T-helper 17 cell (primary cell): ENCODE data around the gene SREBF2. TPM values are rescaled to one million over a fixed set of nuclear protein-coding genes. Genes with fewer than 3 reads are reported as not detected.
A peak's percentile ranks its signal among the peaks of the same experiment; 100 is the strongest.

Experiments used
- ATAC-seq: fragments of 150-1000 bp; cut with Tn5 transposase; 2 replicates; pipeline ENCODE4 v1.10.0; 2021; ENCODE audit warnings: mild to moderate bottlenecking, moderate library complexity
- DNase-seq, 3 donors: peaks; one replicate each; pipeline versions ENCODE4 v3.0.0 to v3.0.0-alpha.2; 2020 to 2021
- H3K9me3 ChIP-seq: one replicate; pipeline ENCODE4 v1.7.0; 2013; ENCODE audit warnings: low read length, mild to moderate bottlenecking; ENCODE audit not compliant: control insufficient read depth, poor library complexity, severe bottlenecking
- H3K27ac Mint-ChIP-seq: one replicate; pipeline ENCODE4 v1.8.0; 2022; ENCODE audit warnings: mild to moderate bottlenecking, moderate library complexity, mixed read lengths
- H3K27me3 Mint-ChIP-seq: one replicate; pipeline ENCODE4 v1.8.0; 2022; ENCODE audit warnings: mixed read lengths
- H3K36me3 Mint-ChIP-seq: one replicate; pipeline ENCODE4 v1.8.0; 2022; ENCODE audit warnings: low read depth, mixed read lengths
- H3K4me1 Mint-ChIP-seq: one replicate; pipeline ENCODE4 v1.8.0; 2022; ENCODE audit warnings: mild to moderate bottlenecking, mixed read lengths
- H3K4me3 Mint-ChIP-seq: one replicate; pipeline ENCODE4 v1.8.0; 2022; ENCODE audit warnings: mild to moderate bottlenecking, moderate library complexity, mixed read lengths
- total RNA-seq, 4 donors: library from RNA in 2 of 4; stranded (reverse) in 2 of 4; gene quantifications; one replicate each; pipeline ENCODE4 v1.2.3 and lab custom pipeline; 2022 to 2026

Gene SREBF2
- total RNA-seq, 2 donors from 2014 or later = 102 to 106 TPM

DNA sequence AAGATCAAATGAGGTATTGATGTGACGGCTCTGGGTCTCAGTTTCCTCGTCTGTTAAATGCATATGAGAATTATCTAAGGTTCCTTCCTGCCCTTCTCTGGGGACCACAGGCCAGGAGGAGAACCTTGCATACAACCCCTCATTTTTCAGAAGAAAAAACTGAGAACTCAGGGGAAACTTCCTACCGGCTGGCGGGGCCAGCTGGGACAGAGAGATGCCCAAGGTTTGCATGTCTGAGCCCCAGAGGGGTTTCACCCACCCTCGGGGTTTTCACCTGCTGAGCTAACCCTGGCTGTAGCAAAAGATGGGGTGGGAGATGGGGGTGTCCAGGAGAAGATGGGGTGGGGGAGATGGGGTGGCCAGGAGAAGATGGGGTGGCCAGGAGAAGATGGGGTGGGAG, 89.4 kb downstream of the SREBF2 start:
- no peak overlapping the region for H3K4me3 Mint-ChIP-seq

DNA sequence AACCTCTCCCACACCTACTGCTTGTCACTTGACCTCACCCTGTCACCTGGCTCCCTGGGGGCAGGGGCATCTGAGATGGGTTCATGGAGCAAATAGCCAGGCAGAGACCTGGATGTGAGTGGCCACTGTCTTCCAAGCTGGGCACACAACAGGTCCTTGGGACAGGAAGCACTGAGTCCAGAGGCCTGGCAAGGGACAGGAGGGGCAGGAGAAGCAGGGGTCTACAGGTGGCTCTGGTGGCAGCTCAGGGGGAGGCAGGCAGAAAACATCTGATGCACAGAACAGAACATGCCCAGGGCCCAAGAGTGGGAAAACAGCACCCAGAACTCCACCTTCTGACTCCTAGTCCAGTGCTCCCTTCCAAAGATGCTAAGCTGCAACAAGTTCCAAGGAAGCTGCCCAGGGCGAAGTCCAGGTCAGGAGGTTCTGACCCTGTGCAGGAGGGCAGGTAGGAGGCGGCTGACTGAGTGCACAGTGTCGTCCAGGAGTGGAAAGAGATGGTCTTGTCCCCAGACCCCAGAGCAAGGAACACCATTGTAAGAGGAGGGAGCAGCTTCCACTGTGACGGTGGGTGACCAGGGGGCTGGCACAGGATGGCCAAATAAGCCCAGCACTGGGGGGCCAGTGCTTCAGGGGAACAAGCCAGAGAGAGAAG, 90.2 kb downstream of the SREBF2 start:
- Mint-ChIP-seq H3K4me1 (peaks cover 17% of the 10 kb centered on the region), H3K27me3 (no peaks in the 10 kb centered on the region), H3K4me3 (peak overlapping the region; percentile 31), H3K36me3 (no peaks in the 10 kb centered on the region), H3K27ac (no peak overlapping the region)
- H3K9me3 ChIP-seq = no peaks in the 10 kb centered on the region
- ATAC-seq (no peak), DNase-seq (no peak)

More for the DNA sequence above, 89.4 kb downstream of the SREBF2 start:
- H3K9me3 ChIP-seq = no peaks in the 10 kb centered on the region
- H3K27ac Mint-ChIP-seq = no peak overlapping the region
- DNase-seq = no peak
- ATAC-seq = no peak
- H3K4me1 Mint-ChIP-seq = peaks cover 13% of the 10 kb centered on the region
- no peaks in the 10 kb centered on the region for H3K27me3 Mint-ChIP-seq
- no peaks in the 10 kb centered on the region for H3K36me3 Mint-ChIP-seq

DNA sequence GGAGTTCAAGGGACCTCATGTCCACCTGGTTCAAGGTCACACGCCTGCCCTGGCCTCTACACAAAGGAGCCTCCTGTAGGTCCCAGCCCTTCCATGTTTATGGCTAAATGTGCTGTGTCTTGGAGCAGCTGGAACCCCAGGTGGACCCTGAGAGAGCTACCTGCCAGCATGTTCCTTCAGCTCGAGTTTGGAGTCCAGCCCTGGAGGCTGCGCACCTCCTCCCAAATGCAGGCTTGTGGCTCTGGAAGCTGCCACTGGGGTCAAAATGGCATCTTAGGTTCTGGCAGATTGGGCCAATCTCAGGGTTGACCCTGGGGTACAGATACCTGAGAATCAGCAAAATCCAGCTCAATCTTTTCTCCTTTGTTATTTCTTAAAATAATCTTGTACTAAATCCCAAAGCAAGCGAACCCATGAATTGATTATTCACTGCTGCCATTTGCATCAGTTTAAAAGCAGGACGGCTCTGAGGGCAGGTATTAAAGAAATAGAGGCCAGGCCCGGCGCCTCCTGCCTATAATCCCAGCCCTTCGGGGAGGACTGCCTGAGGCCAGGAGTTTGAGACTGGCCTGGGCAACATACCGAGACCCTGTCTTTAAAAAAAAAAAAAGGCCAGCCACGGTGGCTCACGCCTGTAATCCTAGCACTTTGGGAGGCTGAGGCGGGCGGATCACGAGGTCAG, 90.8 kb downstream of the SREBF2 start:
- Mint-ChIP-seq H3K4me3 (no peak overlapping the region), H3K4me1 (peaks cover 21% of the 10 kb centered on the region), H3K27ac (no peak overlapping the region), H3K27me3 (no peaks in the 10 kb centered on the region), H3K36me3 (no peaks in the 10 kb centered on the region)
- ATAC-seq = no peak
- no peaks in the 10 kb centered on the region for H3K9me3 ChIP-seq
- DNase-seq = no peak

DNA sequence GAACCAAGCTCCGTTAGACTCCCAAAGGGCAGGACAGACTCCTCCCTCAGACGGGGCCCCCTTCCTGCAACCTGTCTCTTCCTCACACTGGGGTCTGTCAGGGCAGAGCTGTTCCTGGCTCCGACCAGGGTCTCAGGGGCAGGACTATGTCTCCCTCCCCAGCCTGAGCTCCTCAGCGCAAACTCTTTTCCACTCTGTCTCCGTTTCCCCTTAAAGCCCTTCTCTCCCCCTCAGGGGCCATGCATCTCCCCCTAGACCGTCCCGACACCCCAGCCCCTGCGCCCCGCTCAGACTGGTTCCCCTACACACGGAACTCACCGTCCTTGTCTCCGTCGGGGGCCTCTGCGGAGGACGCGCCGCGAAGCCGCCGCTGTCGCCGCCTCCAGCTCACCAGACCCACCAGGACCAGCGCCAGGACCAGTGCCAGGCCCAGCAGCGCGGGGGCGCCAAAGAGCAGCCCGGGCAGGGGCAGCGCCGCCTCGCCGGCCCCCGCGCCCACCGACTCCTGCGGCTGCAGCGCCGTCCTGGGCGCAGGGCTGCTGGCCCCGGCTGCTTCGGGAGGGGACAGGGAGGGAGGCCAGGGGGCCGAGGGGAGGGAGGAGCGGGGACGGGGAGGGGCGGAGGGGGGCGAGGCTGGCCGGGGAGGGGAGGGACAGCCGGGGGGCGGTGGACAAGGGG, 93.0 kb downstream of the SREBF2 start:
- Mint-ChIP-seq H3K4me1 (peaks cover 14% of the 10 kb centered on the region), H3K36me3 (no peaks in the 10 kb centered on the region), H3K4me3 (peak overlapping the region; percentile 87), H3K27ac (no peak overlapping the region), H3K27me3 (no peaks in the 10 kb centered on the region)
- DNase-seq = peak; percentile 71 to 82 (median 73)
- peak; percentile 83 for ATAC-seq
- no peaks in the 10 kb centered on the region for H3K9me3 ChIP-seq

DNA sequence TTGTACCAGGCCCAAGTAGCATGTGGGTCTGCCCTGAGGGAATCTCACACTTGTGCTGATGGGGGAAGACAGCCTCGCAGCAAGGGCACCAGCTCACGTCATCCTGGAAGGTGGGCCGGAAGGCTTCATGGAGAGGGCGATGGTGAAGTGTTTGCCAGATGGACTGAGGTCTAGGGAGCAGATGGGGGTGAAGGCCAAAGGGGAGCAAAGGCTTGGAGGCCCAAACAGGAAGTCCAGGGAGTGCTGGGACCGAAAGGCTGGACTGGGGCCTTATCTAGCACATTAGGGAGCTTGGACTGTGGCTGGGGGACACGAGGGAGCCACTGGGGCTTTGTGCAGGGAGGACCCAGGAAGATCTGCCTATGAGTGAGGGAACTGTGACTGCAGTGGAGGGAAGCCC, 94.9 kb downstream of the SREBF2 start:
- no peaks in the 10 kb centered on the region for H3K36me3 Mint-ChIP-seq
- no peaks in the 10 kb centered on the region for H3K27me3 Mint-ChIP-seq
- peak overlapping the region; percentile 85 for H3K4me3 Mint-ChIP-seq
- peak overlapping the region; percentile 89 for H3K27ac Mint-ChIP-seq
- DNase-seq (no peak), ATAC-seq (no peak)
- no peaks in the 10 kb centered on the region for H3K9me3 ChIP-seq
- peaks cover 14% of the 10 kb centered on the region for H3K4me1 Mint-ChIP-seq

DNA sequence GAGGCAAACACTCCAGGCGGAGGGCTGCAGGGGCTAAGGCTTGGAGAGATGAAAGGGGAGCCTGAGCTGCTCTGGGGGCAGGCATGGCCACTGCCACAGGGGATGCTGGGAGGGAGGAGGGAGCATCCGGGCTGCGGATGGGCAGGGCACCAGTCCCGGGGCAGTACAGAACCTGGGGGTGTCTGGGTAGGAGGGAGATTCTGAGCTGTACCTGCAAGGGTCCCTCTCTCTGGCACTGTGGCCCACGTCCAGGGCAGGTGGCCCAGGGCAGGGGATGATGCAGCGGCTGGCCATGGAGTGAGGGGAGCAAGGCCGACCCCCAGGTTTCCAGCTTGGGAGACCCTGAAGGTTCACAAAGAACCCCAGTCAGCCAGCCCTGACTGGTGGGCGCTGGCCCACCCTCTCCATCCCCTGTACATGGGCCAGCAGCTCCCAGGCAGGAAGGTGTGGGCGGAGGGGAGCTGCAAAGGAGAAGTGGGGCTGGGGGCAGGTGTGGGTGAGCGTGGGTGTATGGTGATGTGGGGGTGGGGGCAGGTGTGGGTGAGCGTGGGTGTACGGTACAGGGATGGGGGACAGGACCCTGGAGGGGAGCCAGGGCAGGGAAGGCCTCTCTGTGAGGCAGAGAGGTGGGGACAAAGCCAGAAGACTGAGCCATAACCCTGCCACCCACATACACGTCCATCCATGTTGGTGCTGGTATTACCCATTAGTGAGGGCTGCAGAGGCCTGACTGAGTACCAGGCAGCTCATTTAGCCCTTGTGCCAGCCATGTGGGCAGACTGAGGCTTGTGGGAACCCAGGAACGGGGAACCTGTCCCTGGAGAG, 95.9 kb downstream of the SREBF2 start:
- DNase-seq = no peak
- Mint-ChIP-seq H3K27me3 (no peaks in the 10 kb centered on the region), H3K36me3 (no peaks in the 10 kb centered on the region), H3K4me1 (peaks cover 15% of the 10 kb centered on the region), H3K27ac (peak overlapping the region; percentile 89), H3K4me3 (peak overlapping the region; percentile 49)
- ATAC-seq = no peak
- no peaks in the 10 kb centered on the region for H3K9me3 ChIP-seq

DNA sequence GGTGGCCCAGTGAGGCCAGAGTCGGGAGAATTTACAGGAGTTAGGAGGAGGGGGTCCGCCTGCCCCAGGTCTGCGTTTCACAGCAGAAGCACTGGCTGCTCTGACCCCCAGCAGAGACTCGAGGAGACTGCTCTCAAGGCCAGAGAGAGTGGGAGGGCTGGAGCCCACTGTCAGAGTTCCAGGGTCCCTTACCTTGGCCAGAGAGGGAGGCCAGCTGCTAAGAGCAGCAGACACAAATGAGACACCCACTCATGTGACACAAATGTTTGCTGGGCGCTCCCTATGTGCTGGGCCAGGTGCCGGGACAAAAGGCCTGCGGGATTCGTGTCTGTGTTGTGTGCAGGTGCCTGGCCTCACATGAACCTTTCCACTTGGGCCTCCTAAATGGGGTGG, 96.5 kb downstream of the SREBF2 start:
- DNase-seq (no peak), ATAC-seq (no peak)
- H3K27me3 Mint-ChIP-seq = no peaks in the 10 kb centered on the region
- H3K9me3 ChIP-seq = no peaks in the 10 kb centered on the region
- H3K4me1 Mint-ChIP-seq = peaks cover 15% of the 10 kb centered on the region
- no peaks in the 10 kb centered on the region for H3K36me3 Mint-ChIP-seq
- H3K4me3 Mint-ChIP-seq = no peak overlapping the region
- H3K27ac Mint-ChIP-seq = no peak overlapping the region

DNA sequence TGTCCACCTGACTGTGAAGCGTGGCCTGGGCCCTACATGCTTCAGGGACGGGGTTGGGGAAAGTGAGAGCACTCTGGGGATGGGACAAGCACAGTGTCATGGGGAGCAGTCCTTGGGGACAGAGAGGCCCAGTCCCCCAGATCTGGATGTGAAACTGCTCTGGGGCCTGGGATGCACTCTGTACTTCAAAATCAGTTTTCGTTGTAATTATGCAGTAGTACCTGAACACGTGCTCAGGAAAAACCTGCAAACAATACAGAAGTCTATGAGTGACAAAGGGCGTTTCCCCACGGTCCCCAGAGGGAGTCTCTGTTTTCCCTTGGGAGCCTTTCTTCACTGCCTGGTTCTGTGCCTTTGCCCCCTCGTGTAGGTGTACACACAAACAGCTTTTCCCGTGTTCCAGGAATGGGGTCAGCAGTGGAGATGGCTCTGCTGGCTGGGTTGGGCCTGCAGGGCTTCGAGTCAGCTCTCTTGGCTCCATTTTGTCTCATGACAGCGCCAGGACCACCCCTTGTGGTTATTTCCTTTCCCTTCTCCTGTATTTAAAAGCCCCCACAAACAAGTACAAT, 98.9 kb downstream of the SREBF2 start:
- no peaks in the 10 kb centered on the region for H3K36me3 Mint-ChIP-seq
- DNase-seq = no peak
- no peak overlapping the region for H3K4me3 Mint-ChIP-seq
- peak; percentile 3 for ATAC-seq
- no peaks in the 10 kb centered on the region for H3K9me3 ChIP-seq
- H3K27me3 Mint-ChIP-seq = no peaks in the 10 kb centered on the region
- peak overlapping the region; percentile 81 for H3K27ac Mint-ChIP-seq
- peaks cover 14% of the 10 kb centered on the region for H3K4me1 Mint-ChIP-seq

DNA sequence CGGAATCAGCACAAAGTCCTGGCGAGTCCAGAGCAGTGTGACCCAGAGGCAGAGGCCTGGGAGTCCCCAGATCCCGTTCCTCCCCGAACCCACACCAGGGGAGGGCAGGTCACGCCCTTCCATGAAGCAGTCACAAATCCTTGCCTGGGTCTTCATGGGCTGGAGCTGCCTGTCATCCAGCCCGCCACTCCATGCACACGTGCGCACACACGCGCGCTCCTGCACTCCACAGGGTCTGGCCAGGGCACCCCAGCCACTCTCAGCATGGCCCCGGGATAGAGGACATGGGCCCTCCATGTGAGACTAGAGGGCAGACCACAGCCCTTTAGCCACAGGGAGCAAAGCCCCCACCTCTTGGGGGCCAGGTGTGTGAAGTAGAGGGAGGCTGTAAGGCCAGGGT, 99.4 kb downstream of the SREBF2 start:
- no peaks in the 10 kb centered on the region for H3K9me3 ChIP-seq
- H3K27ac Mint-ChIP-seq = peak overlapping the region; percentile 81
- no peak for ATAC-seq
- no peaks in the 10 kb centered on the region for H3K27me3 Mint-ChIP-seq
- DNase-seq = no peak
- no peaks in the 10 kb centered on the region for H3K36me3 Mint-ChIP-seq
- peaks cover 14% of the 10 kb centered on the region for H3K4me1 Mint-ChIP-seq
- no peak overlapping the region for H3K4me3 Mint-ChIP-seq

DNA sequence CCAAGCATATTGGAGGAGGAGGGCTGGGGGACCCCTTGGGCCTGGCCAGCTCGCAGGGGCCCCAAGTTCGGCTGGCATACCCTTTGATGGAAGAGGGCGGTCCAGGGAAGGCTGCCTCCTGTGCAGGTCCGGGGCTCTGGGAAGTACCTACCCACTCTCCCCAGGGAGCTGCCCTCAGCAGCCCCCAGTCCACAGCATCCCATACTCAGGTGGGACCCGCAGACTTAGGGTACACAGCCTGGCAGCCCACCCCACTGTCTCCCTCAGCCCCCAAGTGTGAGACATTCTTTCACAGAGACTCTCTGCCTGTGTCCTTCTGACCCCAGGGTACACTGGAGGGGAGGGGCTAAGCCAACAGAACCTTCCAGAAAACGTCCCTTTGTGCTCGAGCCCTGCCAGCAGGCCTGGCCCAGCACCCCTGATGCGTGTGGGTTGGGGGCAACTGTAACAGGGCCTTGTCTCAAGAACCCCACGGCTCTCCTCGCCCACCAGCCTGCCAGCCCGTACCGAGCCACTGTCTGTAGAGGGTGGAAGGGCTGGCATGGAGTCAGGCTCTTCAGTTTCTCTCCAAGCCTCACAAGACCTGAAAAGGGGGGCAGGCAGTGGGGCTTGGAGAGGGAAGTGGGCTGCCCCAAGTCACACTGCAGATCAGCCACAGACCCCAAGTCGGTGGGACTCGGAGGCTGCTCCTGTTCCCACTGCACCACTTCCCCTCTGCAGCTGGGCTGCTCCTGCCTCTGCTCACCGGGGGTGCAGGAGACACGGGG, 100.7 kb downstream of the SREBF2 start:
- H3K4me1 Mint-ChIP-seq = peaks cover 9% of the 10 kb centered on the region
- DNase-seq (no peak), ATAC-seq (no peak)
- peak overlapping the region; percentile 81 for H3K27ac Mint-ChIP-seq
- H3K4me3 Mint-ChIP-seq = no peak overlapping the region
- H3K27me3 Mint-ChIP-seq = no peaks in the 10 kb centered on the region
- no peaks in the 10 kb centered on the region for H3K36me3 Mint-ChIP-seq
- no peaks in the 10 kb centered on the region for H3K9me3 ChIP-seq

DNA sequence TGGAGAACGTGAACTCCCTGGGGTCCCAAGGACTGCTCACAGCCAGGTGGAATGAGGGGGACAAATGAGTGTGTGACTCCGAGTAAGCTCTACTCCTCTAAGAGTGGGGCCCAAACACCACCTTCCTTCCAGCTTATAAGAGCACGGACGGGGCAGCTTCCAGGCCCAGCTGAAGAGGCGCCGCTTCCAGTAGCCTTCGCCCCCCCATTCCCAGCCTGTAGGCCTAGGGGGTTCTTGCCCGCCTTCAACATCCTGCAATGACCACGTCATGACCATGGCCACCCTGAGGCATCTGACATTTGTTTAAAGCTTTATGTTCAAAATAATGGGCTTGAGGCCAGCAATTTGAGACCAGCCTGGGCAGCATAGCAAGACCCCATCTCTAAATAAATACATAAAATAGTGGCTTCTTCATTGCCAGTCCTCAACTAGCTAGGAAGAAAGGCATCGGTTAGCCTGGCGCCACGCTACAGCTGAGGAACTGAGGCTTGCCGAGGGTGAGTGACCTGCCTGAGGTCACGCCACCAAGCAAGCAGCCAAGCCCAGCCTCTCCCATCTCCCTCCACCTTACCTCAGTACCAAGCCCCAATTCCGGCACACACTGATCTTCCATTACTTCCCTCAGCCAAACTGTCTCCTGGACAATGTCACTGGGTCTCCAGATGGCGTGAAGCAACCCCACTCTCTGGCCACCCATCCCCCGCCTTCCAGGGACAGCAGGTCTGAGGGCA, 101.5 kb downstream of the SREBF2 start:
- no peaks in the 10 kb centered on the region for H3K9me3 ChIP-seq
- H3K27ac Mint-ChIP-seq = peak overlapping the region; percentile 81
- ATAC-seq = no peak
- no peaks in the 10 kb centered on the region for H3K36me3 Mint-ChIP-seq
- H3K27me3 Mint-ChIP-seq = no peaks in the 10 kb centered on the region
- DNase-seq = no peak
- no peak overlapping the region for H3K4me3 Mint-ChIP-seq
- peaks cover 17% of the 10 kb centered on the region for H3K4me1 Mint-ChIP-seq

DNA sequence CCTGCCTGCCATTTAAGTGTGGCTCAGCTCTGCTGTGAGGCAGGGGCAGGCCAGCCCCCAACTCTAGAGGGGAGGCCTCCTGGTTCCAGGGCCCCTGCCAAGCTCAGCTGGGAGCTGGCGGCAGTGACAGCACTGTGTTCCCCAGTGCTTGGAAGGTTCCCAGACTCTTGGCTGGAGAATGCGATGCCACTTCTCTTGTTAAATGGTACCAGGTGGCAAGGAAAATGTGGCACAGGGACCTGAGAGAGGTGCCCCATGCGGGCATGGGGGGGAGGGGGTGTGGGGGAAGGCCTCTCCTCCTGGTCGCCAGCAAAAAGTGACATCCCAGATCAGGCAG, 102.1 kb downstream of the SREBF2 start:
- H3K9me3 ChIP-seq = no peaks in the 10 kb centered on the region
- DNase-seq (no peak), ATAC-seq (no peak)
- no peaks in the 10 kb centered on the region for H3K27me3 Mint-ChIP-seq
- H3K4me1 Mint-ChIP-seq = peaks cover 22% of the 10 kb centered on the region
- H3K36me3 Mint-ChIP-seq = no peaks in the 10 kb centered on the region
- H3K27ac Mint-ChIP-seq = peak overlapping the region; percentile 81
- no peak overlapping the region for H3K4me3 Mint-ChIP-seq
